HepG2 (cell line): ENCODE results near the gene SIAE.

Experiments used
- CREB1 ChIP-seq, 2 experiments: fragments of 450-650 bp in 1 of 2; IDR thresholded peaks; 2 replicates each; pipeline ENCODE4 v1.6.1; 2016 to 2017; ENCODE audit warnings: control low read depth in 1 of 2, mild to moderate bottlenecking in 1 of 2, missing compliant biosample characterization in 1 of 2, missing genetic modification characterization in 1 of 2
- SMARCE1 ChIP-seq: fragments of 450-650 bp; IDR thresholded peaks from 2 replicates; pipeline ENCODE4 v1.6.1; 2017; ENCODE audit warnings: borderline replicate concordance
- TARDBP ChIP-seq: sonication (generic); formaldehyde crosslinking; IDR thresholded peaks from 2 replicates; pipeline ENCODE4 v1.8.0; 2022; ENCODE audit warnings: mild to moderate bottlenecking, missing genetic modification reagents
- ZBTB49 ChIP-seq: sonication (generic); formaldehyde crosslinking; IDR thresholded peaks from 2 replicates; pipeline ENCODE4 v1.4.0; 2020; ENCODE audit warnings: missing genetic modification reagents, borderline replicate concordance
- ZFX ChIP-seq: sonication (generic); formaldehyde crosslinking; IDR thresholded peaks from 2 replicates; pipeline ENCODE4 v1.4.0; 2020; ENCODE audit warnings: mild to moderate bottlenecking, low read depth, missing genetic modification reagents, moderate library complexity
- ZNF574 ChIP-seq: sonication (generic); formaldehyde crosslinking; IDR thresholded peaks from 2 replicates; pipeline ENCODE4 v1.4.0; 2020; ENCODE audit warnings: missing genetic modification reagents

- TF ChIP-seq ZFX (CRISPR knock-in tag), result no peak
- TF ChIP-seq TARDBP (CRISPR knock-in tag), result no peak
- TF ChIP-seq ZBTB49 (CRISPR knock-in tag), result no peak
- TF ChIP-seq CREB1 (IDR thresholded peaks at IDR 0.05), result no peak
- no peak for TF ChIP-seq CREB1 (CRISPR knock-in tag; IDR thresholded peaks at IDR 0.05)
- TF ChIP-seq SMARCE1, result no peak
- no peak for TF ChIP-seq ZNF574 (CRISPR knock-in tag)
Measured at GRCh38 chr11:124592627-124593026, 80.9 kb downstream of the SIAE start.
